HG03469 (cell line): ENCODE measurements around the gene ADAMTSL2.
"Not testable (repeated sequence)": the region's sequence is repeated elsewhere in the genome, so short reads cannot be mapped to it uniquely, and the experiment has no call there.

Experiments
- ATAC-seq: cut with Tn5 transposase; IDR thresholded peaks from one replicate; pipeline ENCODE4 v1.9.1; 2021; ENCODE audit warnings: mild to moderate bottlenecking, moderate library complexity, moderate number of reproducible peaks; ENCODE audit not compliant: unreplicated experiment

The ADAMTSL2 gene

GRCh38 chr9:133553973-133554713 is 19.6 kb downstream of the ADAMTSL2 start:
- ATAC-seq = no peak

DNA sequence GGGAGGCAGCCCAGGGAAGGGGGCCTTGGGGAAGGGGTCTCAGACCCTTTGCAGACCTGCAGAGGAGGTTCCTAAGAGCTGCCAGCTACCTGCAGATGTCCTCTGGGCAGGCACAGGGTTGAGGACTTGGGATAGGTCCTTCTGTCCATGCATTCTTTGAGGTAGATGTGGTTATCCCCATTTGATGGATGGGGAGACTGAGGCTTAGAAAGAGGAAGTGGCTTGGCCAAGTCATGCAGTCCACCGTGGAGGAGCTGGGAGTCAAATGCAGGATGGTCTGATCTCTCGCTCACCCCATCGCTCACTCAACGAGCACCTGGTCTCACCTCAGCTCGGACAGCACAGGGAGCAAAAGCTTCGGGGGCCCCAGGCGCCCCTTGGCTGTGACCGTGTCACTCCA is 20.2 kb downstream of the ADAMTSL2 start:
- no peak for ATAC-seq

GRCh38 chr9:133556354-133556753 is 21.9 kb downstream of the ADAMTSL2 start:
- no peak for ATAC-seq

- ATAC-seq = no peak
These were observed 23.1 kb downstream of the ADAMTSL2 start for GRCh38 chr9:133557581-133557980.

DNA sequence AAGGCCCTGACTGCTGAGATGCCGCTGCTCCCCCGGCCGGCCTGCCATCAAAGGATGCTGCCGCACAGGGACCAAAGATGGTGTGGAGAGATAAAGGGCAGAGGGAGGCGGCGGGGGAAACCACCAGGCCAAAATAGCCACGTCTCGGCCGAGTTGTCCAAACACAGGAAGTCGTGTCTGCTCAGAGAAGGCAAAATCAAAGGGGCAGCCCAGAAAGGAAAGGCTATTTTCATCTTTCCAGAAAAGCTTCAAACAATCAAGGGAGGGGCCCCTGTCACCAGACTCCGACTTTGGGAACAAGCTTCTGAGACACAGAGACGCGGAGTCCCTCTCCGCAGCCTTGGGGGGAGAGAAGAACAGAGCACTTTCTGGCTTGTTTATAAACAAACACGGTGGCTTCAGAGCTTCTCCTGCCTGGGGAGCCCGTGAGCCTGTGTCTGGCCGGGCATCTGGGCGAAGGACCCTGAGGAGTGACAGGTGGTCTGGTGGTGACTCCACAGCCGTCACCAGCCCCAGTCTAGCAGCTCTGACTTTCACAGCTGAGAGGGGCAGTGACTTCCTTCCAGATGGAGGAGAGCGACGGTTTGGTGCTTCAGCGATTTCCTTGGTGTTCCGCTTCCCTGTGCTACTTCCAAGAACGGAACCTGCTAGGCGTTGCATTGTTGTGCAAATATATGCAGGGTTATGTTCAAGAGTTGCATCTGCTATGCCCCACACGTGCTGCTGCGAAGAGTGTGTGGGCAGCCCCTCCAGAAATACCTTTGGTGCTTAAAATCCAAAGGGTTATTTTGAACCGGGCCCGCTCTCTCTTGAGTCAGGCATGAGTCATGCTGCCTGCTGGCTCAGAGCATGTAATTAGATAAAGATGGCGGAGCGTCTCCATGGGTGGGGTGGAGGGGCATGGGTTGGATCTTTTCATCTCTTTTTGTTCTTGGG is 24.0 kb downstream of the ADAMTSL2 start:
- no peak for ATAC-seq

GRCh38 chr9:133560311-133560710 is 25.8 kb downstream of the ADAMTSL2 start:
- ATAC-seq = no peak

DNA sequence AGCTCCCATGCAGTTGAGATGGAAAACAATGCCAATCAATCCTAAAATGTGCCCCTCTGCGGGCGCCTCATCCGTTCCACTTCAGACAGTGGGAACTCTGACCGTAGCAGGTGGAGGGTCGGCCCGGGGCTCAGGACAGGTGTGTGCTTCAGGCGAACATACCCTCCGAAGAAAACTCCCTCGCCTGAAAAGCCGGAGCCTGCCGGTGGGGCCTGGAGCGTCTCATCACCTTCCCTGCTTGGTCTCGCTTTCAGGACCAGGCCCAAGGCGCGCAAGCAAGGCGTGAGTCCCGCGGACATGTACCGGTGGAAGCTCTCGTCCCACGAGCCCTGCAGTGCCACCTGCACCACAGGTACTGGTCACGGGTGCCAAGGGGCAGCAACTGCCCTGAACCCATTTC is 26.4 kb downstream of the ADAMTSL2 start:
- no peak for ATAC-seq

DNA sequence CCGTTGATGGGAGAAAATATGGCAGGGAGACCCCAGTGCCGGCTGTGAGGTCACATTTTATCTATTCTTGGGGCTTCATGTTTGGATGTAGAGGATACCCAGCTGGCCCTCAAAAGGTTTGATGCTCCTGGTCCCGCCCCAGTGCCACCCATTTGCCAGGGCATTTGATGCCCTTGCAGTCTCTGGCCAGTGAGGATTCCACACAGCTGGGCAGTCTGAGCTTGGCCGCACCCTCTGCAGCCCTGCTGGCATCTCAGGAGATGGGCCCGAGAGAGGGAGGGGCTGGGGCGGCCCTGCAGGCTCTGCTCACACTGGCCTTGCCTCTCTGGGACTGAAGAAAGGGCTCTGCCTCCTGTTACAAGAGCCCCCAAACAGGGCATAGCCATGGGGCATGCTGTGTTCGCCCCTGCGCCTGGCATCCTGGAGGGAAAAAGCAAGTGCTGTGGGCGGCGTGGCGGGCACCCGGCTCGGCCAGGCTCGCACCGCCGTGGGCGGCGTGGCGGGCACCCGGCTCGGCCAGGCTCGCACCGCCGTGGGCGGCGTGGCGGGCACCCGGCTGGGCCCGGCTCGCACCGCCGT is 27.6 kb downstream of the ADAMTSL2 start:
- no peak for ATAC-seq

DNA sequence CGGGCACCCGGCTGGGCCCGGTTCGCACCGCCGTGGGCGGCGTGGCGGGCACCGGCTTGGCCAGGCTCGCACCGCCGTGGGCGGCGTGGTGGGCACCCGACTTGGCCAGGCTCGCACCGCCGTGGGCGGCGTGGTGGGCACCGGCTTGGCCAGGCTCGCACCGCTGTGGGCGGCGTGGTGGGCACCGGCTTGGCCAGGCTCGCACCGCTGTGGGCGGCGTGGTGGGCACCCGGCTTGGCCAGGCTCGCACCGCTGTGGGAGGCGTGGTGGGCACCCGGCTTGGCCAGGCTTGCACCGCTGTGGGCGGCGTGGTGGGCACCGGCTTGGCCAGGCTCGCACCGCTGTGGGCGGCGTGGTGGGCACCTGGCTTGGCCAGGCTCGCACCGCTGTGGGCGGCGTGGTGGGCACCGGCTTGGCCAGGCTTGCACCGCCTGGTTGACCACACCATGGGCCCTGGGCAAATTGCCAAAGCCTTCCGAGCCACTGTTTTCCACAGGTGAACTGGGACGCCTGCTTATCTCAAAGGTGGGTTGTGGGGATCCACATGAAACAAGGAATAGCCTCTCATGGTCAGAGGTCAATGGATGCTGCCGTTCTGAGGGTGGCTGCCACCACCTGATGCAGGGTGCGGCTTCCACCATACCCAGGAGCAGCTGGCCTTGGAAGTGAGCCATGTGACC is 28.2 kb downstream of the ADAMTSL2 start:
- no peak for ATAC-seq

- ATAC-seq = no peak
These were observed 28.8 kb downstream of the ADAMTSL2 start for GRCh38 chr9:133563291-133563796.

DNA sequence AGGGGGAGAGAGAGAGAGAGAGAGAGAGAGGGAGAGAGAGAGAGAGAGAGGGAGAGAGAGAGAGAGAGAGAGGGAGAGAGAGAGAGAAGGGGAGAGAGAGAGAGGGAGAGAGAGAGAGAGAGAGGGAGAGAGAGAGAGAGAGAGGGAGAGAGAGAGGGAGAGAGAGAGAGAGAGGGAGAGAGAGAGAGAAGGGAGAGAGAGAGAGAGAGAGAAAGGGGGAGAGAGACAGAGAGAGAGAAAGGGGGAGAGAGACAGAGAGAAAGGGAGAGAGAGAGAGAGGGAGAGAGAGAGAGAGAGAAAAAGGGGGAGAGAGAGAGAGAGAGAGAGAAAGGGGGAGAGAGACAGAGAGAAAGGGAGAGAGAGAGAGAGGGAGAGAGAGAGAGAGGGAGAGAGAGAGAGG is 29.3 kb downstream of the ADAMTSL2 start:
- ATAC-seq = not testable (repeated sequence)

DNA sequence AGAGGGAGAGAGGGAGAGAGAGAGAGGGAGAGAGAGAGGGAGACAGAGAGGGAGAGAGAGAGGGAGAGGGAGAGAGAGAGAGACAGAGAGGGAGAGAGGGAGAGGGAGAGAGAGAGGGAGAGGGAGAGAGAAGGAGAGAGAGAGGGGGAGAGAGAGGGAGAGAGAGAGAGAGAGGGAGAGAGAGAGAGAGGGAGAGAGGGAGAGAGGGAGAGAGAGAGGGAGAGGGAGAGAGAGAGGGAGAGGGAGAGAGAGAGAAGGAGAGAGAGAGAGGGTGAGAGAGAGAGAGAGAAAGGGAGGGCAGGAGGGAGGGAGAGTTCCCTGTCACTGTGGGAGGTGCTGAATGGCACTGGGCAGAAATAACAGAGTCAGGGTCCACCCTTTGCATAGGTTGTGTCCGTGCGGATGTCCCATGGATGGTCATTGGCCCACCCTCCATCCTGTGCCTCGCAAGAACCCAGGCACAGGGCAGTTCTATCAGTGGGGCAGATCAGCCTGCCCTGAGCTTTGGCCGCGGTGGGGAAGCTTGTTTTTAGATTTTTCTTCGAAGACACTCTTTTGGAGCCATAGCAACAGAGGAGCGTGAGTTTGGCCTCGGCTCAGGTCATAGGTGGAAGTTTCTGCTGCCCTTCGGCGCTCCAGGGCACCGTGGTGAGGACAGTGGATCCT is 30.1 kb downstream of the ADAMTSL2 start:
- ATAC-seq = no peak

- no peak for ATAC-seq
These were observed 31.9 kb downstream of the ADAMTSL2 start for GRCh38 chr9:133566382-133566781.

DNA sequence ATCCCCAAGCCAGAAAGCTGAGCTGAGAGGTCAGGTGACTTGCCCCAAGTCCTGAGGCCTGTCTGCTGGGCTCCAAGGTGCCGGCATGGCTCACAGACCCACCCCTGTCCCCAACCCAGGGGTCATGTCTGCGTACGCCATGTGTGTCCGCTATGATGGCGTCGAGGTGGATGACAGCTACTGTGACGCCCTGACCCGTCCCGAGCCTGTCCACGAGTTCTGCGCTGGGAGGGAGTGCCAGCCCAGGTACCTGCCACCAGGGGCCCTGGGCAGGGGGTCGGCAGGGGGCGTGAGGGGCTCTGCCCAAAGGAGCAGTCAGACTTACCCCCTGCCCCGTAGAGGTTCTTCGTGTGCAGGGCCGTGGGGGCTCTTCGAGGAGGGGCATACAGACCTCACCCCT is 32.3 kb downstream of the ADAMTSL2 start:
- ATAC-seq = no peak

GRCh38 chr9:133568186-133568585 is 33.7 kb downstream of the ADAMTSL2 start:
- ATAC-seq = no peak

DNA sequence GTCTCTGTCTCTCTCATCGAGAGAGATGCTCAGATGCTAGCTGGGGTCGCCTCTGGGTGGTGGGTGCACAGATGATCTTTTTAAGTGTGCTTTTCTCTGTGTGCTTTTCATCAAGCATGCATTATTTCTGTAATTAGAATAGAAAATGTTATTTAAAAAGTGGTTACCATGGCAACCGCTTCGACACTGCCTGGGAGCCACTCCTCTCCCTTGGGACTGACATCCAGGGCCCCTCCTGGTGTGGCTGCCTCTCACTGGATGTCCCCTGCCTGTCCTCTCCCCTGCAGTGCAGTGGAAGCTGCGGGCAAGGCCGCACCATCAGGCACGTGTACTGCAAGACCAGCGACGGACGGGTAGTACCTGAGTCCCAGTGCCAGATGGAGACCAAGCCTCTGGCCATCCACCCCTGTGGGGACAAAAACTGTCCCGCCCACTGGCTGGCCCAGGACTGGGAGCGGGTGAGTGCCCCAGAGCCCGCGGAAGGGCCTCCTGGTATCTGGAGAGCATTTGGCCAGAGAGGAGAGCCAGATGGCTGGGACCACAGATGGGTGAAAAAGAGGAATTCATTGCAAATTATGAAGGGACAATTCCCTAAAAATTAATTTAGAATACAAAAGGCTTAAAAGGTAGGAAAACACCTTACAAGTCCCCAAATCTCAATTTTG is 34.7 kb downstream of the ADAMTSL2 start:
- ATAC-seq = no peak

DNA sequence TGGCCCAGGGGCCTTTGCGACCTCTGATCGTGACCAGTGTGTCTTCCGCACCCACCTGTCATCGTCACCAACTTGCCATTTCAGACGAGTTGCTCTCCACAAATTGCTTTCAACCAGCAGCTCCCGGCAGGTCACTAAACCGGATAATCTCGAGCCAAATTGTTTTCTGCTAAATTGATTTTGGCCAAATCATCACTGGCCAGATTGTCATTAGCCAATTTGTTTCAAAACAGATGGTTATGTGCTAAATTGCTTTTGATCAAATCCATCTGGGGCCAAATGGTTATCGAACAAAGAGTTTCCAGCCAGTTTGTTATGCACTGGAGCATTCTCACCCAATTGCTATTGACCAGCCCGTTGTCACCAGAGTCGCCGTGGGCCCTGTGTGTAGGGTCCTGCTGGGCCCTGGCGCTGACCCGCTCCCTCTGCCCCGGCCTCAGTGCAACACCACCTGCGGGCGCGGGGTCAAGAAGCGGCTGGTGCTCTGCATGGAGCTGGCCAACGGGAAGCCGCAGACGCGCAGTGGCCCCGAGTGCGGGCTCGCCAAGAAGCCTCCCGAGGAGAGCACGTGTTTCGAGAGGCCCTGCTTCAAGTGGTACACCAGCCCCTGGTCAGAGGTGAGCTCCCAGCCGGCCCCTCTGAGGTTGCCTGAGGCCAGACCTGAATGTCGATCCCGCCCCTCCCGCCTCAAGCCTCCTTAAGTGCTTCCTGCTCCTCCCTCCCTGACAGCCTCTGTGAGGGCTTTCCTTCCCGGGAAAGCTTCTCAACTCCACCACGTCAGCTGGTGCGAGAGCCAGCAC is 35.6 kb downstream of the ADAMTSL2 start:
- no peak for ATAC-seq

GRCh38 chr9:133570691-133571080 is 36.2 kb downstream of the ADAMTSL2 start:
- ATAC-seq = no peak

DNA sequence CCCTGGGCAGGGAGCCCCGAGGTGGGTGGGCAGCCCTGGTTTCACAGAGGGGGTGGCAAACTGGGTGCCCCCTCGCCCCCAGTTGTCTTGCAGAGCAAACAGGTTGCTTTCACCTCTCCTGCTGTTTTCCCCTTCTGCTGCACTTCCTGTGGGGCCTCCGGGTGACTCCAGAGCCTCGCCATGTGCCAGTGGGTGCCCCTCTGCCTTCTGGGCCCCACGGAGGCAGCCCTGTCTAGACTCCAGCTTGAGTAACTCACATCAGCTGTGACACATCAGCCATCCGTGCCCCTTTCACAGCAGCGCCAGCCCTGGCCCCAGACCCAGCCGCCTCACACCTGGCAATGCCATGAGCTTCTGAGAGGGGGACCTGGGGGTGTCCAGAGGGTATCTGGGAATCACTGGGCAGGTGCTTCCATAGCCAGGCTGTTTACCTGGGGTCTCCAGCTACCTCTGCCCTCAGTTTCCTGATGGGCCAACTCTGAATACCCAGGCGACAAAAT is 36.9 kb downstream of the ADAMTSL2 start:
- ATAC-seq = no peak
